HCT116 (cell line): Measurements from ENCODE around the gene ITM2C. TPM values are rescaled to one million over a fixed set of nuclear protein-coding genes. Genes with fewer than 3 reads are reported as not detected.

ENCODE experiments used
- ATAC-seq: fragments of 200-7000 bp; cut with Tn5 transposase; 2 replicates; pipeline ENCODE4 v1.9.1; 2020; ENCODE audit warnings: mild to moderate bottlenecking, moderate library complexity
- BruUV-seq: library from RNA; stranded (reverse); fragments of 400-500 nt; replicated peaks from 2 replicates; lab custom pipeline; 2021; lab: Mats Ljungman, UMichigan
- CTCF ChIA-PET: fragments of 300-600 bp; sonication (Branson Sonifier 250); formaldehyde crosslinking; loops from one replicate; lab custom pipeline; 2021; ENCODE audit warnings: antibody characterized with exemption; lab: Charles Lee
- POLR2A ChIA-PET: fragments of 300-600, 350-600 bp; sonication (Branson Sonifier 250); formaldehyde crosslinking; loops from one replicate; lab custom pipeline; 2021; ENCODE audit warnings: antibody characterized with exemption; lab: Charles Lee
- RAD21 ChIA-PET, 2 experiments: fragments of 300-600 bp; sonication (Branson Sonifier 250); formaldehyde crosslinking; loops; one replicate each; lab custom pipeline; 2023; ENCODE audit warnings: low total read pairs in 2 of 2; ENCODE audit not compliant: uncharacterized antibody in 2 of 2, unreplicated experiment in 2 of 2, low non-redundant PET in 1 of 2; lab: Charles Lee
- DNase-seq: peaks from one replicate; pipeline ENCODE4 v3.0.0-alpha.2; 2010; ENCODE audit warnings: low read depth, low spot score
- H2AFZ ChIP-seq: fragments of 200-600 bp; shearing (Covaris generic), sonication (generic); 2 replicates; pipeline ENCODE4 v1.6.1; 2017; ENCODE audit warnings: low read depth, mixed run types, mixed read lengths, antibody characterized with exemption, low read length; ENCODE audit not compliant: poor library complexity, severe bottlenecking
- H3K27ac ChIP-seq: 2 replicates; pipeline ENCODE4 v1.5.1; 2012; ENCODE audit warnings: low read depth, low read length
- H3K27me3 ChIP-seq: fragments of 200-600 bp; sonication (generic); 2 replicates; pipeline ENCODE4 v1.6.1; 2016; ENCODE audit warnings: mixed run types, low read length, mixed read lengths; ENCODE audit not compliant: insufficient read depth
- H3K36me3 ChIP-seq, 2 experiments: fragments of 200-500 bp in 1 of 2; fragments of 200-600 bp in 1 of 2; sonication (Bioruptor generic) in 1 of 2; sonication (generic) in 1 of 2; 2 replicates each; pipeline versions ENCODE4 v1.5.1 to v1.6.1; 2014 to 2016; ENCODE audit warnings: low read length in 2 of 2, inconsistent platforms in 1 of 2, mixed read lengths in 1 of 2, mixed run types in 1 of 2; ENCODE audit not compliant: insufficient read depth in 2 of 2, control insufficient read depth in 1 of 2
- H3K4me1 ChIP-seq, 2 experiments: fragments of 200-600 bp in 1 of 2; sonication (generic) in 1 of 2; 2 replicates each; pipeline versions ENCODE4 v1.5.1 to v1.6.1; 2012 to 2017; ENCODE audit warnings: low read length in 2 of 2, inconsistent platforms in 1 of 2, mild to moderate bottlenecking in 1 of 2, mixed read lengths in 1 of 2, mixed run types in 1 of 2, moderate library complexity in 1 of 2; ENCODE audit not compliant: insufficient read depth in 2 of 2, control insufficient read depth in 1 of 2
- H3K4me2 ChIP-seq: fragments of 200-600 bp; sonication (generic); 2 replicates; pipeline ENCODE4 v1.6.1; 2017; ENCODE audit warnings: mixed run types, low read length, mixed read lengths
- H3K4me3 ChIP-seq, 2 experiments: fragments of 200-600 bp in 1 of 2; sonication (generic) in 1 of 2; replicated peaks in 1 of 2; 2 replicates each; pipeline ENCODE4 v1.5.1; 2011 to 2016; ENCODE audit warnings: low read length in 2 of 2, control low read depth in 1 of 2, low read depth in 1 of 2, mild to moderate bottlenecking in 1 of 2, mixed read lengths in 1 of 2, mixed run types in 1 of 2
- H3K79me2 ChIP-seq: fragments of 200-600 bp; sonication (generic); 2 replicates; pipeline ENCODE4 v1.6.1; 2017; ENCODE audit warnings: mild to moderate bottlenecking, mixed run types, low read length, moderate library complexity, mixed read lengths; ENCODE audit not compliant: insufficient read depth
- H3K9ac ChIP-seq: fragments of 200-600 bp; sonication (generic); 2 replicates; pipeline ENCODE4 v1.6.1; 2016; ENCODE audit warnings: low read length, mixed read lengths
- H3K9me2 ChIP-seq: fragments of 200-600 bp; sonication (generic), shearing (Covaris generic); 2 replicates; pipeline ENCODE4 v1.6.1; 2017; ENCODE audit warnings: mixed run types, mild to moderate bottlenecking, moderate library complexity; ENCODE audit not compliant: insufficient read depth
- H3K9me3 ChIP-seq, 2 experiments: fragments of 200-500 bp in 1 of 2; fragments of 200-600 bp in 1 of 2; sonication (Bioruptor generic) in 1 of 2; sonication (generic) in 1 of 2; 2 replicates each; pipeline ENCODE4 v1.6.1; 2014 to 2017; ENCODE audit warnings: low read length in 2 of 2, mixed read lengths in 2 of 2, inconsistent platforms in 1 of 2, low read depth in 1 of 2, mild to moderate bottlenecking in 1 of 2, mixed run types in 1 of 2, moderate library complexity in 1 of 2; ENCODE audit not compliant: control insufficient read depth in 1 of 2, insufficient read depth in 1 of 2
- H4K20me1 ChIP-seq: fragments of 200-600 bp; sonication (generic), shearing (Covaris generic); 2 replicates; pipeline ENCODE4 v1.6.1; 2017; ENCODE audit warnings: mixed run types, mild to moderate bottlenecking, moderate library complexity; ENCODE audit not compliant: insufficient read depth
- ATF3 ChIP-seq: IDR thresholded peaks from 2 replicates; pipeline ENCODE4 v1.6.1; 2012
- CBX3 ChIP-seq: IDR thresholded peaks from 2 replicates; pipeline ENCODE4 v1.6.1; 2012; ENCODE audit warnings: low read depth
- CEBPB ChIP-seq: IDR thresholded peaks from 2 replicates; pipeline ENCODE4 v1.6.1; 2012; ENCODE audit warnings: low read depth
- EZH2phosphoT487 ChIP-seq: fragments of 200-600 bp; IDR thresholded peaks from 2 replicates; pipeline ENCODE4 v1.6.1; 2018; ENCODE audit warnings: antibody characterized with exemption, borderline replicate concordance
- FOSL1 ChIP-seq: IDR thresholded peaks from 2 replicates; pipeline ENCODE4 v1.6.1; 2012; ENCODE audit warnings: low read depth
- MAX ChIP-seq: IDR thresholded peaks from 2 replicates; pipeline ENCODE4 v1.6.1; 2012
- POLR2AphosphoS5 ChIP-seq: IDR thresholded peaks from 2 replicates; pipeline ENCODE4 v1.6.1; 2011; ENCODE audit warnings: mild to moderate bottlenecking, low read depth, low read length, moderate library complexity
- RAD21 ChIP-seq: IDR thresholded peaks from 2 replicates; pipeline ENCODE4 v1.6.1; 2012; ENCODE audit warnings: low read depth, mild to moderate bottlenecking
- REST ChIP-seq: IDR thresholded peaks from 2 replicates; pipeline ENCODE4 v1.6.1; 2012; ENCODE audit warnings: low read depth
- SRF ChIP-seq: IDR thresholded peaks from 2 replicates; pipeline ENCODE4 v1.6.1; 2012; ENCODE audit warnings: low read depth
- TCF7L2 ChIP-seq: IDR thresholded peaks from 2 replicates; pipeline ENCODE4 v1.7.0; 2011; ENCODE audit warnings: borderline replicate concordance, inconsistent platforms; ENCODE audit not compliant: insufficient read depth, insufficient read length; ENCODE audit errors: extremely low read depth
- ZFX ChIP-seq: fragments of 450-650 bp; IDR thresholded peaks from 2 replicates; pipeline ENCODE4 v1.6.1; 2017
- ZNF274 ChIP-seq: fragments of 200-500 bp; sonication (Bioruptor generic); IDR thresholded peaks from 2 replicates; pipeline ENCODE4 v1.6.1; 2014; ENCODE audit warnings: mild to moderate bottlenecking, low read depth, low read length, inconsistent platforms
- intact Hi-C: fragments of 100-400 bp; cut with micrococcal nuclease; formaldehyde crosslinking; loops from 2 replicates; pipeline ENCODE4 v1.10.0; 2022
- total RNA-seq: library from RNA; stranded (reverse); gene quantifications from one replicate; pipeline ENCODE4 v1.2.1, GENCODE V29; 2021; ENCODE audit not compliant: unreplicated experiment

Gene ITM2C
- total RNA-seq, 1 experiment from 2014 or later = 117 TPM

GRCh38 chr2:230868947-230869913 is 4.5 kb downstream of the ITM2C start:
- Histone ChIP-seq H3K9me3 (no peaks in the 10 kb centered on the region), H3K27me3 (no peaks in the 10 kb centered on the region), H3K4me3 (no peak overlapping the region), H3K4me1 (peaks cover 15 to 24% of the 10 kb centered on the region in 2 experiments), H3K27ac (no peak overlapping the region), H3K79me2 (peaks cover 6% of the 10 kb centered on the region; the same call in 1 of the 2 replicates), H3K9me2 (no peaks in the 10 kb centered on the region)
- intact Hi-C loops = no loop called here
- ATAC-seq = no peak
- ChIA-PET CTCF (no interaction called here), POLR2A (no interaction called here)
- BruUV-seq = no TSS peak
- TF ChIP-seq SRF (no peak), ZFX (no peak), REST (no peak), MAX (no peak), CEBPB (no peak), ZNF274 (no peak), TCF7L2 (no peak), ATF3 (no peak), FOSL1 (no peak), CBX3 (no peak), RAD21 (no peak), POLR2AphosphoS5 (no peak), EZH2phosphoT487 (no peak)
- TF ChIP-seq, all 23 proteins: peak for 0
- no peaks in the 10 kb centered on the region for H4K20me1 ChIP-seq
- RAD21 ChIA-PET = no interaction called here
- no peak overlapping the region for H3K4me2 ChIP-seq
- DNase-seq = no peak
- H3K9ac ChIP-seq = no peak overlapping the region
- no peaks in the 10 kb centered on the region; a peak in 1 of 4 replicates for H3K36me3 ChIP-seq
- no peak overlapping the region for H2AFZ ChIP-seq
